Activated CD8-positive, alpha-beta T cell treated with anti-CD3 and anti-CD28 coated beads for 36 hours (primary cell): ENCODE measurements around the gene ECE2. TPM values are rescaled to one million over a fixed set of nuclear protein-coding genes. Genes with fewer than 3 reads are reported as not detected.

ENCODE experiments used
- ATAC-seq: fragments of 200-7000 bp; cut with Tn5 transposase; one replicate; pipeline ENCODE4 v1.10.0; 2021; ENCODE audit warnings: mild to moderate bottlenecking, moderate library complexity
- CTCF ChIA-PET: fragments of 350-600 bp; sonication (Branson Sonifier 250); formaldehyde crosslinking; loops from one replicate; lab custom pipeline; 2021; ENCODE audit warnings: antibody characterized with exemption; lab: Charles Lee
- POLR2A ChIA-PET: fragments of 350-600 bp; sonication (Branson Sonifier 250); formaldehyde crosslinking; loops from one replicate; lab custom pipeline; 2021; ENCODE audit warnings: antibody characterized with exemption; lab: Charles Lee
- DNase-seq: peaks from one replicate; pipeline ENCODE4 v3.0.0-alpha.2; 2020
- H3K27ac Mint-ChIP-seq: one replicate; pipeline ENCODE4 v1.8.0; 2021; ENCODE audit warnings: mild to moderate bottlenecking, mixed read lengths
- H3K27me3 Mint-ChIP-seq: one replicate; pipeline ENCODE4 v1.8.0; 2021; ENCODE audit warnings: mixed read lengths
- H3K36me3 Mint-ChIP-seq: one replicate; pipeline ENCODE4 v1.8.0; 2021; ENCODE audit warnings: low read depth, mixed read lengths
- H3K4me1 Mint-ChIP-seq: one replicate; pipeline ENCODE4 v1.8.0; 2021; ENCODE audit warnings: low read depth, mixed read lengths
- H3K4me3 Mint-ChIP-seq: one replicate; pipeline ENCODE4 v1.8.0; 2021; ENCODE audit warnings: mild to moderate bottlenecking, moderate library complexity, mixed read lengths
- H3K9me3 Mint-ChIP-seq: one replicate; pipeline ENCODE4 v1.8.0; 2021; ENCODE audit warnings: mixed read lengths
- CTCF ChIP-seq: fragments of 200-600 bp; IDR thresholded peaks from one replicate; pipeline ENCODE4 v1.8.0; 2022; ENCODE audit warnings: antibody characterized with exemption, mild to moderate bottlenecking
- intact Hi-C: fragments of 100-400 bp; cut with micrococcal nuclease; formaldehyde crosslinking; loops from one replicate; pipeline ENCODE4 v1.10.0; 2022
- total RNA-seq, 2 experiments: library from RNA; stranded (reverse); gene quantifications; one replicate each; pipeline ENCODE4 v1.2.3, GENCODE V29; 2021

The ECE2 gene
- total RNA-seq, 2 experiments from 2014 or later: not detected

DNA sequence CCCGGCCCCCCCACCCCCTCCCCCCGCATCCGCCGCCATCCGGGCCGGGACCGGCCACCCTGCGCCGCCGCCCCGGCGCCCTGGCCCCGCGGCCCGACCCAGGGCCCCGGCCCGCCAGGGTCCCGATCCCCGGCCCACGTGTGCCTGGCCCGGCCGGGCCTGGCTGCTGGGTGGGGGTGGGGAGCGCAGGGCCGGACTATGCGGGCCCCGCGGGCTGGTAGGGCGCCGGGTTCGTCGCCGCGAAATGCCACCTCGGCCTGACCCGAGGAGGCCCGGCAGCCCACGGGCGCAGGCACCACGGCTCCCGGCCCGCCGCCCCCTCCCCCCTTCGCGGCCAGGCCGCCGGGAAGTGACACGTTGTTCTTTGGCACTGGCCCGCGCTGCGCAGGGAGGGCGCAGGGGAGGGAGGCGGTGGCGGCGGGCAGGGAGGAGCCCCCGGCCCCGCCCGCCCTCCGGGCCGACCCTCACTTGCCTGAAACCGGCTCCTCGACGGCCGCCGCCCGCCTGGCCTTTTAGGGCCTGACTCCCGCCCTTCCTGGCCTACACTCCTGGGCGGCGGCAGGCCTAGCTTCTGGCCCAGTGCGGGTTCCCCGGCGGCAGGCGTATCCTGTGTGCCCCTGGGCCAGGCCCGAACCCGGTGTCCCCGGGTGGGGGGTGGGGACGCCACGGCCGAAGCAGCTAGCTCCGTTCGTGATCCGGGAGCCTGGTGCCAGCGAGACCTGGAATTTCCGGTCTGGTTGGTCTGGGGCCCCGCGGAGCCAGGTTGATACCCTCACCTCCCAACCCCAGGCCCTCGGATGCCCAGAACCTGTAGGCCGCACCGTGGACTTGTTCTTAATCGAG lies 39.1 kb downstream of the ECE2 start:
- intact Hi-C loops: no loop called here
- ChIA-PET POLR2A (interaction anchor here (1.1 to 3.0 kb wide), 12 partner anchors 9 to 298 kb away, joined by 3 to 58 read pairs (median 8); partner anchors contain the start of genes CLCN2, FAM131A and POLR2H), CTCF (interaction anchor here (1.0 kb wide), 1 partner anchor 57 kb away, joined by 4 read pairs; no protein-coding TSS in a partner anchor)
- peaks cover 32% of the 10 kb centered on the region for H3K4me1 Mint-ChIP-seq
- H3K9me3 Mint-ChIP-seq: no peaks in the 10 kb centered on the region
- DNase-seq (peak; percentile 59), ATAC-seq (peak; percentile 49)
- peak overlapping the region; percentile 85 for H3K4me3 Mint-ChIP-seq
- peak overlapping the region; percentile 92 for H3K27ac Mint-ChIP-seq
- no peak for TF ChIP-seq CTCF
- H3K27me3 Mint-ChIP-seq: no peaks in the 10 kb centered on the region
- peaks cover 37% of the 10 kb centered on the region for H3K36me3 Mint-ChIP-seq

DNA sequence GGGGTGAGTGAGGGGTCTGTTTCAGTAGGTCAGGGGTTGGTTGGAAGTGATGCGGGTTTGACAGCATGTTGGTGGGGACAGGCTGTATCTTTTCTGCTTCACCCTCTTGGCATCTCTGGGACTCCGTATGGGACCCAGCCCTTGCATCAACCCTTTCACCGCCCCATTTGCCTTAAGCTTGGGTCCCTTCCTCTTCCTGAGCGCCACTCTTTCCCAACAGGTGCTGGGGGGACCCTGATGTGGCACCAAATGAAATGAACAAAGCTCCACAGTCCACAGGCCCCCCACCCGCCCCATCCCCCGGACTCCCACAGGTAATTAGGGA lies 39.7 kb downstream of the ECE2 start:
- POLR2A ChIA-PET: interaction anchor here (1.1 to 3.0 kb wide), 14 partner anchors 9 to 298 kb away, joined by 3 to 58 read pairs (median 8); partner anchors contain the start of genes CLCN2, FAM131A and POLR2H
- intact Hi-C loops: no loop called here
- Mint-ChIP-seq H3K36me3 (peaks cover 38% of the 10 kb centered on the region), H3K4me1 (peaks cover 32% of the 10 kb centered on the region), H3K4me3 (peak overlapping the region; percentile 85), H3K27ac (peak overlapping the region; percentile 92), H3K27me3 (no peaks in the 10 kb centered on the region), H3K9me3 (no peaks in the 10 kb centered on the region)
- ATAC-seq (no peak), DNase-seq (no peak)
- CTCF ChIA-PET: interaction anchor here (1.0 to 1.3 kb wide), 3 partner anchors 9 to 66 kb away, joined by 4 read pairs; no protein-coding TSS in a partner anchor
- no peak for TF ChIP-seq CTCF

- DNase-seq: no peak
- no peak for TF ChIP-seq CTCF
- ChIA-PET POLR2A (interaction anchor here (0.7 to 3.0 kb wide), 15 partner anchors 10 to 299 kb away, joined by 3 to 58 read pairs (median 8); partner anchors contain the start of genes CLCN2, FAM131A and POLR2H), CTCF (interaction anchor here (1.0 to 1.3 kb wide), 3 partner anchors 10 to 66 kb away, joined by 4 read pairs; no protein-coding TSS in a partner anchor)
- Mint-ChIP-seq H3K27me3 (no peaks in the 10 kb centered on the region), H3K4me1 (peaks cover 36% of the 10 kb centered on the region), H3K9me3 (no peaks in the 10 kb centered on the region), H3K36me3 (peaks cover 44% of the 10 kb centered on the region), H3K4me3 (peak overlapping the region; percentile 85), H3K27ac (peak overlapping the region; percentile 92)
- ATAC-seq: no peak
- intact Hi-C loops: loop anchor here (2.0 kb wide), 1 partner anchor 19 kb away; no protein-coding TSS in a partner anchor
These were observed 40.2 kb downstream of the ECE2 start for GRCh38 chr3:184315871-184316661.

GRCh38 chr3:184316792-184317191 lies 41.0 kb downstream of the ECE2 start:
- Mint-ChIP-seq H3K4me3 (peak overlapping the region; percentile 85), H3K27ac (peak overlapping the region; percentile 92), H3K27me3 (no peaks in the 10 kb centered on the region), H3K9me3 (no peaks in the 10 kb centered on the region), H3K4me1 (peaks cover 36% of the 10 kb centered on the region), H3K36me3 (peaks cover 51% of the 10 kb centered on the region)
- ATAC-seq (no peak), DNase-seq (no peak)
- ChIA-PET POLR2A (interaction anchor here (1.4 to 5.6 kb wide), 10 partner anchors 9 to 45 kb away, joined by 3 to 58 read pairs (median 11); partner anchors contain the start of genes CLCN2, FAM131A and POLR2H), CTCF (interaction anchor here (1.3 kb wide), 1 partner anchor 67 kb away, joined by 4 read pairs; no protein-coding TSS in a partner anchor)
- intact Hi-C loops: loop anchor here (2.0 kb wide), 1 partner anchor 18 kb away; no protein-coding TSS in a partner anchor
- no peak for TF ChIP-seq CTCF
